ENCODE measurements around the gene IDI1. TPM values are rescaled to one million over a fixed set of nuclear protein-coding genes. Genes with fewer than 3 reads are reported as not detected.

Gene IDI1
- total RNA-seq, 1 experiment from 2014 or later, result 44.7 TPM

DNA sequence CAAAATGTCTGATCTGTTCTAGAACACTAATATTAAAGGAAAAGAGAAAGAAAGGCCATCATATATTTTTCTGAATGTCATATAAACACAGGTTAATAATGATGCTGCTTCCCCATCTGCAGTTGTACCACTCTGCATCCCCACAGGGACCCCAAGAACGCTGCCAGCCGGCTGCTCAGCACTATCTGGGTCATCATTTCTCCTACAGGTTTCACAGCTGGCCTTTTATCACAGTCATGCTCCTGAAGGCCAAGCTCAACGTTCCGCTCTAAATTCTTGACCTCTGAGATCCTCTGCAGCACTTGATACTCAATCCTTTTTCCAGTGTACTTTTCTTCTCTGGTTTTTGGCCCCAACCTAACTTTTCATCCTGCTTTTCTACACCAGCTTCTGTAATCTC lies 4.8 kb downstream of the IDI1 start:
- no CpG with 5 or more reads among the region's 4 CpGs for WGBS (ENCODE audit: extremely low coverage, insufficient read length, low lambda C conversion rate)
- no peak overlapping the region for H2BK120ac ChIP-seq (ENCODE audit: low read depth, low read length, poor library complexity, severe bottlenecking)
- no peaks in the 10 kb centered on the region for H4K20me1 ChIP-seq (ENCODE audit: control insufficient read depth, insufficient read depth, insufficient read length)
- no peak overlapping the region for H4K8ac ChIP-seq (replicated peaks; ENCODE audit: insufficient read length, low read depth, low read length)
- TF ChIP-seq, protein P1, sequence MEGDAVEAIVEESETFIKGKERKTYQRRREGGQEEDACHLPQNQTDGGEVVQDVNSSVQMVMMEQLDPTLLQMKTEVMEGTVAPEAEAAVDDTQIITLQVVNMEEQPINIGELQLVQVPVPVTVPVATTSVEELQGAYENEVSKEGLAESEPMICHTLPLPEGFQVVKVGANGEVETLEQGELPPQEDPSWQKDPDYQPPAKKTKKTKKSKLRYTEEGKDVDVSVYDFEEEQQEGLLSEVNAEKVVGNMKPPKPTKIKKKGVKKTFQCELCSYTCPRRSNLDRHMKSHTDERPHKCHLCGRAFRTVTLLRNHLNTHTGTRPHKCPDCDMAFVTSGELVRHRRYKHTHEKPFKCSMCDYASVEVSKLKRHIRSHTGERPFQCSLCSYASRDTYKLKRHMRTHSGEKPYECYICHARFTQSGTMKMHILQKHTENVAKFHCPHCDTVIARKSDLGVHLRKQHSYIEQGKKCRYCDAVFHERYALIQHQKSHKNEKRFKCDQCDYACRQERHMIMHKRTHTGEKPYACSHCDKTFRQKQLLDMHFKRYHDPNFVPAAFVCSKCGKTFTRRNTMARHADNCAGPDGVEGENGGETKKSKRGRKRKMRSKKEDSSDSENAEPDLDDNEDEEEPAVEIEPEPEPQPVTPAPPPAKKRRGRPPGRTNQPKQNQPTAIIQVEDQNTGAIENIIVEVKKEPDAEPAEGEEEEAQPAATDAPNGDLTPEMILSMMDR (conservative IDR thresholded peaks at IDR 0.05), result no peak
- H3K18ac ChIP-seq (ENCODE audit: insufficient read length, low read depth, low read length), result no peak overlapping the region
- H2BK12ac ChIP-seq (ENCODE audit: insufficient read length, low read depth, low read length), result no peak overlapping the region
- H3K9ac ChIP-seq (ENCODE audit: extremely low read depth, insufficient read length, low read length), result peak overlapping the region; percentile 46
- peaks cover 3% of the 10 kb centered on the region for H3K23me2 ChIP-seq (ENCODE audit: insufficient read length, low read depth, low read length, poor library complexity, severe bottlenecking)
- no peaks in the 10 kb centered on the region for H3K27me3 Mint-ChIP-seq (ENCODE audit: low read depth)
- H3K79me2 ChIP-seq (ENCODE audit: insufficient read depth, low read length), result peaks cover 28% of the 10 kb centered on the region
- H3T11ph ChIP-seq (ENCODE audit: low read length), result no peak overlapping the region
- H3K27ac ChIP-seq (ENCODE audit: insufficient read length, low read depth, low read length), result no peak overlapping the region
- no peak overlapping the region for H4K5ac ChIP-seq (ENCODE audit: insufficient read length, low read depth, low read length)
- no peaks in the 10 kb centered on the region; a peak in 2 of 5 replicates for H3K9me3 Mint-ChIP-seq
- H3K23ac ChIP-seq (ENCODE audit: insufficient read length, low read depth, low read length), result no peak overlapping the region
- H3K27ac Mint-ChIP-seq, result peak overlapping the region in 2 of 3 experiments; percentile 40 to 88; a peak in 4 of 7 replicates
- no peak overlapping the region for H3K4me2 ChIP-seq (ENCODE audit: insufficient read depth, insufficient read length, low read length)
- no peaks in the 10 kb centered on the region for H3K27me3 ChIP-seq (ENCODE audit: insufficient read depth, low read length)
- H3K4me1 Mint-ChIP-seq, result peaks cover 21 to 23% of the 10 kb centered on the region in 2 experiments
- no peak overlapping the region for H3K14ac ChIP-seq (ENCODE audit: insufficient read depth, low read length)
- H2AK5ac ChIP-seq (ENCODE audit: insufficient read length, low read length), result no peak overlapping the region
- no peak for DNase-seq
- H3K79me1 ChIP-seq (ENCODE audit: insufficient read depth, low read depth, low read length, poor library complexity, severe bottlenecking), result no peaks in the 10 kb centered on the region
- H3K9me3 ChIP-seq (ENCODE audit: control insufficient read depth, low read depth, low read length), result no peaks in the 10 kb centered on the region
- no peak overlapping the region for H2BK15ac ChIP-seq (ENCODE audit: low read depth, low read length)
- peaks cover 31 to 66% (median 54%) of the 10 kb centered on the region in 3 experiments for H3K36me3 Mint-ChIP-seq (ENCODE audit: insufficient read depth in 1 of 3, low read depth in 3 of 3)
- H2AFZ ChIP-seq (ENCODE audit: low read length), result no peak overlapping the region
- H3K4me3 Mint-ChIP-seq, result peak overlapping the region in 1 of 2 experiments; percentile 7; a peak in 1 of 5 replicates
- no peak overlapping the region for H2BK20ac ChIP-seq (ENCODE audit: low read depth, low read length, poor library complexity, severe bottlenecking)
- no peak overlapping the region for H2BK5ac ChIP-seq (ENCODE audit: insufficient read length, low read length)
- no peaks in the 10 kb centered on the region; the same call in 1 of the 2 replicates for H3K4me1 ChIP-seq (ENCODE audit: insufficient read depth, low read length)
- H4K91ac ChIP-seq (ENCODE audit: insufficient read length, low read depth, low read length), result no peak overlapping the region
- H3K56ac ChIP-seq (ENCODE audit: insufficient read length, low read depth, low read length), result no peak overlapping the region
- no peak overlapping the region for H3K4ac ChIP-seq (ENCODE audit: low read depth, low read length)

Measured in H9 (cell line).